ENCODE results near the gene PCDH7. TPM values are rescaled to one million over a fixed set of nuclear protein-coding genes. Genes with fewer than 3 reads are reported as not detected.

The PCDH7 gene
- total RNA-seq, 1 donor from 2014 or later = 34.3 TPM

GRCh38 chr4:30723201-30723955 is 3.2 kb downstream of the PCDH7 start:
- Histone ChIP-seq H3K4me1 (peaks cover 38% of the 10 kb centered on the region), H3K27me3 (ENCODE audit: low read depth) (peaks cover 64% of the 10 kb centered on the region), H3K9me3 (replicated peaks) (no peaks in the 10 kb centered on the region), H3K27ac (replicated peaks) (no peak overlapping the region), H3K36me3 (no peaks in the 10 kb centered on the region), H3K4me3 (peak overlapping the region; percentile 77)
- no peak for DNase-seq
- TF ChIP-seq, protein P1, sequence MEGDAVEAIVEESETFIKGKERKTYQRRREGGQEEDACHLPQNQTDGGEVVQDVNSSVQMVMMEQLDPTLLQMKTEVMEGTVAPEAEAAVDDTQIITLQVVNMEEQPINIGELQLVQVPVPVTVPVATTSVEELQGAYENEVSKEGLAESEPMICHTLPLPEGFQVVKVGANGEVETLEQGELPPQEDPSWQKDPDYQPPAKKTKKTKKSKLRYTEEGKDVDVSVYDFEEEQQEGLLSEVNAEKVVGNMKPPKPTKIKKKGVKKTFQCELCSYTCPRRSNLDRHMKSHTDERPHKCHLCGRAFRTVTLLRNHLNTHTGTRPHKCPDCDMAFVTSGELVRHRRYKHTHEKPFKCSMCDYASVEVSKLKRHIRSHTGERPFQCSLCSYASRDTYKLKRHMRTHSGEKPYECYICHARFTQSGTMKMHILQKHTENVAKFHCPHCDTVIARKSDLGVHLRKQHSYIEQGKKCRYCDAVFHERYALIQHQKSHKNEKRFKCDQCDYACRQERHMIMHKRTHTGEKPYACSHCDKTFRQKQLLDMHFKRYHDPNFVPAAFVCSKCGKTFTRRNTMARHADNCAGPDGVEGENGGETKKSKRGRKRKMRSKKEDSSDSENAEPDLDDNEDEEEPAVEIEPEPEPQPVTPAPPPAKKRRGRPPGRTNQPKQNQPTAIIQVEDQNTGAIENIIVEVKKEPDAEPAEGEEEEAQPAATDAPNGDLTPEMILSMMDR (IDR thresholded peaks at IDR 0.05; ENCODE audit: borderline replicate concordance) = no peak
- intact Hi-C loops (cut with micrococcal nuclease) = no loop called here

DNA sequence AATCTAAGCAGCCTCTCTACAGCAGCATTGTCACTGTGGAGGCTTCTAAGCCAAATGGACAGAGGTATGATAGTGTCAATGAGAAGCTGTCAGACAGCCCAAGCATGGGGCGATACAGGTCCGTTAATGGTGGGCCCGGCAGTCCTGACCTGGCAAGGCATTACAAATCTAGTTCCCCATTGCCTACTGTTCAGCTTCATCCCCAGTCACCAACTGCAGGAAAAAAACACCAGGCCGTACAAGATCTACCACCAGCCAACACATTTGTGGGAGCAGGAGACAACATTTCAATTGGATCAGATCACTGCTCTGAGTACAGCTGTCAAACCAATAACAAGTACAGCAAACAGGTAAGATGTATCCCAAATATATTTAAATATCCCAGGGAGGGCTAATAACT is 4.1 kb downstream of the PCDH7 start:
- no peak overlapping the region for H3K27ac ChIP-seq (replicated peaks)
- peaks cover 31% of the 10 kb centered on the region for H3K4me1 ChIP-seq
- TF ChIP-seq, protein P1 (IDR thresholded peaks at IDR 0.05; ENCODE audit: borderline replicate concordance) = no peak
- H3K36me3 ChIP-seq = no peaks in the 10 kb centered on the region
- H3K4me3 ChIP-seq = peak overlapping the region; percentile 77
- intact Hi-C loops (cut with micrococcal nuclease) = no loop called here
- peaks cover 57% of the 10 kb centered on the region for H3K27me3 ChIP-seq (ENCODE audit: low read depth)
- H3K9me3 ChIP-seq (replicated peaks) = no peaks in the 10 kb centered on the region
- DNase-seq = no peak

DNA sequence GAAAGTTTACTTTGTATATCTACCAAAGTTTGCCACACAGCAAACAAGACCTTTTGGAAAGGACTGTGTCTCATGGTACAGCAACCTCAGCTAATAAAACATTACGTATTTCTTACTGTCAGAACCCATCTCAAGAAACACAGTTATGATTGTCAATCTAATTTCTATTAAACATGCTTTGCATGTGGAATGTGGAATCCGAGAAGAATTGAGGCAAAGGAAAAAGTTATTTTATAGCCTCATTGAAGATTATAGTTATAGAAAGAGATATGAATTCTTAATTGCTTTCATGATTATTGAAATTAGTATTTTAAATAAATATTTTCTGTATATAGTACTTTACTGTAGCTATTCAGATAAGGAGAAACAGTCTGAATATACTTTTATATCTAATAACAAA is 5.4 kb downstream of the PCDH7 start:
- TF ChIP-seq, protein P1 (IDR thresholded peaks at IDR 0.05; ENCODE audit: borderline replicate concordance) = no peak
- intact Hi-C loops (cut with micrococcal nuclease) = no loop called here
- no peak overlapping the region for H3K27ac ChIP-seq (replicated peaks)

GRCh38 chr4:30726090-30726675 is 6.0 kb downstream of the PCDH7 start:
- H3K27ac ChIP-seq (replicated peaks) = no peak overlapping the region
- DNase-seq = no peak

More for the DNA sequence above, 5.4 kb downstream of the PCDH7 start:
- H3K4me3 ChIP-seq = peak overlapping the region; percentile 77
- no peak for DNase-seq
- peaks cover 20% of the 10 kb centered on the region for H3K4me1 ChIP-seq
- H3K9me3 ChIP-seq (replicated peaks) = no peaks in the 10 kb centered on the region
- H3K36me3 ChIP-seq = no peaks in the 10 kb centered on the region
- H3K27me3 ChIP-seq (ENCODE audit: low read depth) = peaks cover 44% of the 10 kb centered on the region

GRCh38 chr4:30727409-30727808 is 7.2 kb downstream of the PCDH7 start:
- H3K9me3 ChIP-seq (replicated peaks) = no peaks in the 10 kb centered on the region
- DNase-seq = no peak
- no peaks in the 10 kb centered on the region for H3K36me3 ChIP-seq
- peaks cover 25% of the 10 kb centered on the region for H3K27me3 ChIP-seq (ENCODE audit: low read depth)
- peak overlapping the region; percentile 77 for H3K4me3 ChIP-seq
- TF ChIP-seq, protein P1 (IDR thresholded peaks at IDR 0.05; ENCODE audit: borderline replicate concordance) = no peak
- H3K4me1 ChIP-seq = peaks cover 8% of the 10 kb centered on the region
- no peak overlapping the region for H3K27ac ChIP-seq (replicated peaks)
- intact Hi-C loops (cut with micrococcal nuclease) = no loop called here

More at GRCh38 chr4:30726090-30726675, 6.0 kb downstream of the PCDH7 start:
- TF ChIP-seq, protein P1 (IDR thresholded peaks at IDR 0.05; ENCODE audit: borderline replicate concordance) = no peak
- no peaks in the 10 kb centered on the region for H3K36me3 ChIP-seq
- peak overlapping the region; percentile 77 for H3K4me3 ChIP-seq
- peaks cover 38% of the 10 kb centered on the region for H3K27me3 ChIP-seq (ENCODE audit: low read depth)
- intact Hi-C loops (cut with micrococcal nuclease) = no loop called here
- H3K9me3 ChIP-seq (replicated peaks) = no peaks in the 10 kb centered on the region
- peaks cover 14% of the 10 kb centered on the region for H3K4me1 ChIP-seq

All from left ventricle myocardium inferior (tissue), 1 donor.